ENCODE results near the gene INPP5E. TPM values are rescaled to one million over a fixed set of nuclear protein-coding genes. Genes with fewer than 3 reads are reported as not detected.

The INPP5E gene
- total RNA-seq, 1 experiment from 2014 or later: 10.7 TPM

DNA sequence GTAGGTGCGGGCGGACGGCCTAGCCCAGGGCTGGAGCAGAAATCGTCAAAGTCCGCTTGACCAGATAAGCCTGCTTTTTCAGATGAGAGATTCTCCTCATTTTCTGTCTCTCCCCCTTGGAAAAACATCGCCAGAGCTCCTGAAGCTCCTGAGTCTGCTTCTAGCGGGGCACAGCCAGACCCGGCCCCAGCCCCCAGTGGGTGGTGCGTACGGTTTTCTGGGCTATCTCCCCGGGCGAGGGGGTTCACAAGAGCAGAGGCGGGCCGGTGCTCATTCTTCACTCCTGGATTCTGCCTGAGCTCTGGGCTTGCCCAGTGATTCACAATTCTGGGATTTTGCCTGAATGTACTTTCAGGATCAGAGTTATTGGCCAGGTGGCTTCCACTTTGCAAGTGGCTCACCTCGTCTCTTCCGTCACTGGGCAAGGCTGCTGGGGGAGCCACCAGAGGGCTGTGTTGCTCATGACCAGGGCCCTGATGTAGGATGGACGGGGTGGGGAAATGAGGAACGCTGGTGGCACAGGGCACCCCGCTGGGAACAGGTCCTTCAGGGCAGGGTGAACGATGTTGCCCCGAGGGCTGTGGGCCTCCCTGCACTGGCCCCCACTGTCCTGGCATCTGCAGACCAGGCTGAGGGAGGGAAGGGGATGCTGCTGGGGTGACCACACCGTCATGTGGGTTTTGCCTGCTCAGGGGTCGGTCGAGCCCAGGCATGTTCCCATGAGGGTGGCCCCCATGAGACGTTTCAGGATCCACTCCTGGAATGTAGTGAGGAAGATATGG is 36.9 kb upstream of the INPP5E start:
- no peak overlapping the region for H3K27ac ChIP-seq (ENCODE audit: low read length)
- no peak for ATAC-seq
- DNase-seq: no peak
- peaks cover 83% of the 10 kb centered on the region for H3K79me2 ChIP-seq (ENCODE audit: low read length)
- H3K4me3 ChIP-seq (ENCODE audit: low read length): no peak overlapping the region
- H3K4me2 ChIP-seq (ENCODE audit: low read length): no peak overlapping the region
- TF ChIP-seq EZH2 (IDR thresholded peaks at IDR 0.05; ENCODE audit: low read length, unreplicated experiment) (no peak), EZH2phosphoT487 (IDR thresholded peaks at IDR 0.05; ENCODE audit: borderline replicate concordance, low read length) (no peak)
- TF ChIP-seq, protein P1, sequence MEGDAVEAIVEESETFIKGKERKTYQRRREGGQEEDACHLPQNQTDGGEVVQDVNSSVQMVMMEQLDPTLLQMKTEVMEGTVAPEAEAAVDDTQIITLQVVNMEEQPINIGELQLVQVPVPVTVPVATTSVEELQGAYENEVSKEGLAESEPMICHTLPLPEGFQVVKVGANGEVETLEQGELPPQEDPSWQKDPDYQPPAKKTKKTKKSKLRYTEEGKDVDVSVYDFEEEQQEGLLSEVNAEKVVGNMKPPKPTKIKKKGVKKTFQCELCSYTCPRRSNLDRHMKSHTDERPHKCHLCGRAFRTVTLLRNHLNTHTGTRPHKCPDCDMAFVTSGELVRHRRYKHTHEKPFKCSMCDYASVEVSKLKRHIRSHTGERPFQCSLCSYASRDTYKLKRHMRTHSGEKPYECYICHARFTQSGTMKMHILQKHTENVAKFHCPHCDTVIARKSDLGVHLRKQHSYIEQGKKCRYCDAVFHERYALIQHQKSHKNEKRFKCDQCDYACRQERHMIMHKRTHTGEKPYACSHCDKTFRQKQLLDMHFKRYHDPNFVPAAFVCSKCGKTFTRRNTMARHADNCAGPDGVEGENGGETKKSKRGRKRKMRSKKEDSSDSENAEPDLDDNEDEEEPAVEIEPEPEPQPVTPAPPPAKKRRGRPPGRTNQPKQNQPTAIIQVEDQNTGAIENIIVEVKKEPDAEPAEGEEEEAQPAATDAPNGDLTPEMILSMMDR (conservative IDR thresholded peaks at IDR 0.05; ENCODE audit: low read depth, low read length): no peak
- H3K27me3 ChIP-seq (ENCODE audit: low read length): no peaks in the 10 kb centered on the region
- no TSS peak for BruUV-seq (replicated peaks)
- no peak overlapping the region for H2AFZ ChIP-seq (ENCODE audit: low read length)
- intact Hi-C loops (cut with micrococcal nuclease): no loop called here
- no peaks in the 10 kb centered on the region for H3K9me3 ChIP-seq (ENCODE audit: low read length)
- no peaks in the 10 kb centered on the region for H3F3A ChIP-seq (ENCODE audit: low read length, unreplicated experiment)
- H3K36me3 ChIP-seq (ENCODE audit: low read depth, low read length): peaks cover 23% of the 10 kb centered on the region
- no peaks in the 10 kb centered on the region for H3K9me2 ChIP-seq (replicated peaks; ENCODE audit: low read length)
- peaks cover 16% of the 10 kb centered on the region for H4K20me1 ChIP-seq (ENCODE audit: low read length)
- ChIA-PET POLR2A (ENCODE audit: unreplicated experiment) (no interaction called here), CTCF (no interaction called here)
- no peak overlapping the region for H3K9ac ChIP-seq (ENCODE audit: low read length)
- peaks cover 3% of the 10 kb centered on the region; the same call in 1 of the 2 replicates for H3K4me1 ChIP-seq (ENCODE audit: insufficient read depth, low read length)

DNA sequence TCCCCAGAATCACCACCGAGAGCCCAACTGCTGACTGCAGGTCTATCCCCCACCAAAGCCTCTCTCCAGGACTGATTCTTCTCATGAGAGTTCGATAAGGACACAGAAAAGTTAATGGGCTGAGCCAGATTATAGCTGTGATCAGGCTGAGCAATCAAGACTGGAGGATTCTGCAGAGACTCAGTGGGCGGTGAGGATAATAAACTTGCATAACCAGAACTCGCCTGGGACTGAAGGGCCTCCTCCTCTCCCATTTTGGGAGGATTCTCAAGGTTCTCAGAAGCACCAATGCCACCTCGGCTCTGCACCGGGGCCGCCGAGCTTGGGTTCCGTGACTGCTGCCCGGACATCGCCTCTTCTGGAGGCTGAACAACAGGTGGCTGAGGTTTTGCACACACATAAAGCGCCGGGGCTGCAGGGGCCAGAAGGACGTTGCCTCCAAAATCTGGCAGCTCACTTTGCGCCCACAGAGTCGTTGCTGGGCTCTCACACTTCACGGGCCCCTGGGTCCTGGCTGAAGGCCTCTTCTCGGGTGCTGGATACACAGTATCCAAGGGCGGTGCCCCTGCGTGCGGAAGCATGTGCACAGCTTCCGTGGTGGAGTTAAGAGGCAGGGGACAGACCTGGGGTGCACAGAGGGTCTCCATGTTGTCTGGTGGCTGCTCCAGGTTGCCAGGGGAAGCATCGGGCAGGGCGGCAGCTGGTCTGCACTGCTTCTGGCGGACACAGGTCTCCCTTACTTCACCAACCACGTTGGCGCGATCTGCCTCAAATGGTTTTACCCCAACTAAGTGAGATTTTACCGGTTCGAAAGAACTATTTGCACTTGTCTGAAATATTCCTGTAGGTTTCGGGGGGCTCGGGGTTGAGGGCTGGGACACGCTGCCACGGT is 35.6 kb upstream of the INPP5E start:
- Histone ChIP-seq H2AFZ (ENCODE audit: low read length) (no peak overlapping the region), H3K9me3 (ENCODE audit: low read length) (no peaks in the 10 kb centered on the region), H3K4me3 (ENCODE audit: low read length) (no peak overlapping the region), H3F3A (ENCODE audit: low read length, unreplicated experiment) (no peaks in the 10 kb centered on the region), H3K36me3 (ENCODE audit: low read depth, low read length) (peaks cover 23% of the 10 kb centered on the region), H3K9me2 (replicated peaks; ENCODE audit: low read length) (no peaks in the 10 kb centered on the region), H3K9ac (ENCODE audit: low read length) (no peak overlapping the region), H4K20me1 (ENCODE audit: low read length) (peaks cover 10% of the 10 kb centered on the region; the same call in 1 of the 2 replicates), H3K4me2 (ENCODE audit: low read length) (no peak overlapping the region), H3K27me3 (ENCODE audit: low read length) (no peaks in the 10 kb centered on the region), H3K4me1 (ENCODE audit: insufficient read depth, low read length) (no peaks in the 10 kb centered on the region), H3K27ac (ENCODE audit: low read length) (no peak overlapping the region), H3K79me2 (ENCODE audit: low read length) (peaks cover 80% of the 10 kb centered on the region)
- DNase-seq (no peak), ATAC-seq (no peak)
- TF ChIP-seq, protein P1 (conservative IDR thresholded peaks at IDR 0.05; ENCODE audit: low read depth, low read length): no peak
- intact Hi-C loops (cut with micrococcal nuclease): no loop called here
- BruUV-seq (replicated peaks): no TSS peak
- ChIA-PET CTCF (no interaction called here), POLR2A (ENCODE audit: unreplicated experiment) (no interaction called here)

Data from PC-3 (cell line).